A549 (cell line): ENCODE data around the gene SLC6A20.

ENCODE experiments used
- CTCF ChIP-seq: fragments of >200 bp; sonication (Bioruptor Twin); formaldehyde crosslinking; IDR thresholded peaks from 3 replicates; pipeline ENCODE4 v1.5.1; 2016
- PBX3 ChIP-seq: IDR thresholded peaks from 2 replicates; pipeline ENCODE4 v1.6.1; 2012
- POLR2A ChIP-seq: IDR thresholded peaks from 2 replicates; pipeline ENCODE4 v1.6.1; 2012; ENCODE audit warnings: mild to moderate bottlenecking, low read length
- USF2 ChIP-seq: fragments of 450-650 bp; IDR thresholded peaks from 2 replicates; pipeline ENCODE4 v1.6.1; 2014; ENCODE audit warnings: antibody characterized with exemption

- TF ChIP-seq USF2 (no peak), POLR2A (no peak), PBX3 (no peak), CTCF (no peak)
Observed at GRCh38 chr3:45756055-45756454, 40.3 kb downstream of the SLC6A20 start.
